HG03521 (cell line): Measurements from ENCODE around the gene PTPA.

ENCODE experiments used
- ATAC-seq: cut with Tn5 transposase; IDR thresholded peaks from one replicate; pipeline ENCODE4 v1.9.1; 2021; ENCODE audit warnings: mild to moderate bottlenecking, moderate library complexity; ENCODE audit not compliant: unreplicated experiment

The PTPA gene

DNA sequence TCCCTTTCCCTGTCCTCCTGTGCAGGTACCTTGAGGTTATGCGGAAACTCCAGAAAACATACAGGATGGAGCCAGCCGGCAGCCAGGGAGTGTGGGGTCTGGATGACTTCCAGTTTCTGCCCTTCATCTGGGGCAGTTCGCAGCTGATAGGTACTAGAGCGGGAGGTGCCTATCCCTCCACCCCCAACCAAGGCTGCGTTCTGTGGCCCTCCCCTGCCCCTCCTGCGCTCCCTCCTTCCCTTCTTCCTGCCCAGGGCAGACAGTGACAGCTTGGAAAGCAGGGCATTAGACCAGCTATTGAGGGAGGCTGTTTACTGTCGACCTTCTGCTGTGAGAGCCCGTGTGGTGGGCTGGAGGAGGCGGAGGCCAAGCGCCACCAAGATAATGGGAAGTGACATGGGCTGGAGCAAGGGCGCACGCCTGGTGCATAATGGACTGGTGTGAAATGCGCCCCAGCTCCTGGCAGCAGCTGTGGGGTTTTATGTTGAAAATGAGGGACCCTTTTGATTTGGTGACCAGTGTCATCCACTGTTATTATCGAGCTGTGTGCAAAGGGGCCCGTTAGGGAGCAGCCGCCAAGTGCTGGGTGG is 25.3 kb downstream of the PTPA start:
- no peak for ATAC-seq

DNA sequence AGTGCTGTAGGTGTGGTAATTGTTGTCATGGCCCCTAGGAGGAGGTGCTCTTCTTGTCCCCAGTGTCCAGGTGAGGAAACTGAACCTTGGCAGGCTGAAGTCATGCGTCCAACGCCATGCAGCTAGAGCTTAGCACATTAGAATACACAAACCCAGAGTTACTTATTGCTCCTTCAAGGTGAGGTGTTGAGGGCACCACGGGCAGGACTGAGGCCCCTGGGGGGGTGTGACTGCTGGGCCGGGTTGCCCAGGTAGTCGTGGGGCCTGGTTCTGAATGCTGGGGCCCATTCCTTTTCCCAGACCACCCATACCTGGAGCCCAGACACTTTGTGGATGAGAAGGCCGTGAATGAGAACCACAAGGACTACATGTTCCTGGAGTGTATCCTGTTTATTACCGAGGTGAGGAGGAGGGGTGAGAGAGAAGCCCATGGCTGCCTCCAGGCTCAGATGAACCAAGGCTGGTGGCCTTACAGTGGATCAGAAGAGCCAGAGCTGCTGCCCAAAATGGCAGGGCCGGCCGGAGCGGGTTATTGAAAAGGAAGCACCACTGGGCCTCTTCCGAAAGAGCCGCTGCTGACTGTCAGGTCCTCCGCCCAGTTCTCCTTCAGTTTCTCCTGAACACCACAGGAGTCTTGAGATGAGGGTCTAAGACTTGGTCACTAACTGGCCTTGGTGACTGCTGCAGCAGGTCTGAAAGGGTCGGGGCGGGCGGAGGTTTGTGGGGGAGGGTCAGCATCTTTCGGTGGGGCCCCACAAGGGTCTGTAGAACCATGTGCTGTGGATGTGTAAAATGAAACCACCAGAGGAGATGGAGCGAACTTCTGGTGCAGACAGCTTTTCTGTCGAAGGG is 26.3 kb downstream of the PTPA start:
- no peak for ATAC-seq

DNA sequence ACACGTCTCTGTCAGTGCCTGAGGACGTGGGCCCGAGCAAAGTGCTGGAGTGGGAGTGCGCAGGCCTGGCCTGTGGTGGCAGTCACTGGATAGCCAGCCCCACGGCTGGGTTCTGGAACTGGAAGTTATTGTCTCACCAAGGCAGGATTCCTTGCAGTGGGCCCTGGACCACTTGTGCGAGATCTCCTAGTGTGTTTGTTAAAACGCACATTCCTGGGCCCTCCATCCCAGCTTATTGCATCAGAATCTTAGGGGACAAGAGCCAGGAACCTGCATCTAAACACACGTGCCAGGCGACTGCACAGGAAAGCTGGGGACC is 26.9 kb downstream of the PTPA start:
- ATAC-seq, result no peak

DNA sequence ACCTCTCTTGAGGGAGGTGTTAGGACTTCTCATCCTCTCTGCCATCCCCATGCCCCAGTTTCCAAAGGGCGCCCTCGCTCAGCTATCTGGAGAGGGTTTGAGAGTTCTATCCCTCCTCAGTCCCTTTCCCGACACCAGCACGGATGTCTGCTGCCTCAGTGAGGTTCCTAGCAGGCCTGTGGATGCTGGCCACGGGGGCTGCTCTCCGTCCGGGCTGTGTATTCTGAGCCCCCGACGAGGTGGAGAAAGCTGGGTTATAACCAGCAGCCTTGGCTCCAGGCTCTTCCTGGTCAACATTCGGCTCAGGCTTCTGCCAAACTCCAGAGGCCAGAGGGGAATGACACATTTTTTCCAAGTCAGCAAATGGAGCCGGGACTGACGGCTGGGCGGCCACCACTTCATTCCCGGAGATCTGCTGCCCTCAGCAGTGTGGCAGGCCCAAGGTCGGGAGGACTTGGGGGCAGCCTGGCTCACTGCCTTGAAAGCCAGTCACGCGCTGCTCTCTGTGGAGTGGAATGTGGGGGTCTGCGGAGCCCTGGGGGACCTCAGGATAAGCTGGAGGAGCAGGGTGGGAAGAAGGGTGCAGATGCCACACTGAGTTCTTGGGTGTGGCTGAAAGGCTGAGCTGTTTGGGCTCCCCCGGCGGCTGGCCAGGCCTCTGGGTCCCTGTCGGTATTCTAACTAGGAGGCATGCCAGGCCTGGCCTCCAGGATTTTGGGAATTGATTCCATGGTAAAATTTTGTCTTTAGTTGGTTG is 27.4 kb downstream of the PTPA start:
- ATAC-seq, result no peak

DNA sequence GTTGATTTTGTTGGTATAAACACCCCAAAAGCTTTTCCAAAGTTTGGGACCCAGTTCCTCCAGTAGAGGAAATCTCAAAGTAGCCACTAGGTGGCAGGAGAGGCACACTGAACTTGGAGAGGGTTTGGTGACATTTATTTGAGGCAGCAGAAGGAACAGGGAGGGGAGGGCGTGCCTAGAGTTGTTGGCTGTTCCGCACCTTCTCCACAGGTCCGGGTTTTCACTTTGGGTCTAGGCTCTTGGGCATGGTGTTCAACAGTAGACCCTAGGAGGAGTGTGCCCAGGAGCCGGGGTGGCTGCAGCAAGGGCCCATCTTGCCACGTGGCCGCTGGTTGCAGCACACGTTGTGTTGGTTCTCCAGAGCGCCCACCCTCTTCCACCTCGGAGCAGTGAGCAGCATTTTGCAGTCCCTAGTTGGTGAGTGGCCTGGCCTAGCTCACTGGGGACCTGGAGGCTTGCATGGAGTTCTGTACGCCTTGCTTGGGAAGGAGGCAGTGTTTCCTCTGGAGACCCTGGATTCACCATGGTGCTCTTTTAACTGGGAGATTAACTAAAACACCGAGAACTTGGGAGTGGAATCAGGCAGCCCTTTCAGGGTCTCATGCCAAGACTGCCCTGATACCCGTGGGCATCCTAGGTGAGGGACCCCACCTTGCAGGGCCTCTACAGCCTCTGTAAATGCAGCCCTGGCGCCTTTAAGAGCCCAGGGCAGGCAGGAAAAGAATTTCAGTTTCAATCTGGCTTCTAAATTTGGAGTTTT is 28.2 kb downstream of the PTPA start:
- ATAC-seq, result no peak

DNA sequence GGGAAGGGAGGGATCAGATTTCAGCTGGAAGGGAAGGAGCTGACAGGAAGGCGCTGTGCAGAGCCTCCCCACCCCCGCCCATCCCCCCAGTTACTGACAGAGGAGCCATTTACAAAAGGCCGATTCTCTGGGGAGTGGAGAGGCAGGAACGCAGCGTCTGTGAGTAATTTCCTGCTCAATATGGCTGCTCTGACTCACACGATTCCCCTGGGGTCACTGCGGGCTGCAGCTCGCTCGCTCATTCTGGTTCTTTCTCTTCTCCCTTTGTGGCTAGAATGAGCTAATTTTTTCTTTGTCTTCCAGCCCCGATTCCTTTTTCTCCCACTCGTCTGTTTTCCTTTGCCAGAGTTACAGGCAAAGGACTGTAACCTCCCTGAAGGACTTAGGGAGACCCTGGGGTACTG is 28.8 kb downstream of the PTPA start:
- peak; percentile 72 for ATAC-seq

GRCh38 chr9:129140397-129141065 is 29.3 kb downstream of the PTPA start:
- peak; percentile 7 for ATAC-seq

- ATAC-seq, result no peak
Observed at GRCh38 chr9:129141066-129142041, 30.1 kb downstream of the PTPA start.

- no peak for ATAC-seq
Observed at GRCh38 chr9:129142138-129142935, 31.1 kb downstream of the PTPA start.

GRCh38 chr9:129143031-129143927 is 32.1 kb downstream of the PTPA start:
- ATAC-seq, result no peak

DNA sequence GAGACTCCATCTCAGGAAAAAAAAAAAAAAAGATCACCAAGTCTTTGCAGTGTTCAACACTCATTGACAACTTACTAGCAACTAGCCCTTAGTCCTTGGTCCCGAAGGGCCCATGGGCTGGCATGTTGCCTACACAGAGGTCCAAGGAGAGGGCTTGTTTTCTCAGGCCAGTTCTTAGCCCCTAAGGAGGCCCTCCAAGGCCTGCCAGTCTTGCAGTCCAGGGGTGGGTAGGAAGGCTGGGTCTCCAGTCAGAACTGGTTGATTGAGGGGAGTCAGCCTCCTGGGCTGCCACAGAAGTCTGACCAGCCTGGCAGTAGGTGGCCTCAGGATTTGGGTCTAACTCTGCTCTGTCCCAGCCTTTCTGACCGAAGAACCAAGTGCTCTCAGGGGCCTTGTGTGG is 34.1 kb downstream of the PTPA start:
- ATAC-seq, result no peak

DNA sequence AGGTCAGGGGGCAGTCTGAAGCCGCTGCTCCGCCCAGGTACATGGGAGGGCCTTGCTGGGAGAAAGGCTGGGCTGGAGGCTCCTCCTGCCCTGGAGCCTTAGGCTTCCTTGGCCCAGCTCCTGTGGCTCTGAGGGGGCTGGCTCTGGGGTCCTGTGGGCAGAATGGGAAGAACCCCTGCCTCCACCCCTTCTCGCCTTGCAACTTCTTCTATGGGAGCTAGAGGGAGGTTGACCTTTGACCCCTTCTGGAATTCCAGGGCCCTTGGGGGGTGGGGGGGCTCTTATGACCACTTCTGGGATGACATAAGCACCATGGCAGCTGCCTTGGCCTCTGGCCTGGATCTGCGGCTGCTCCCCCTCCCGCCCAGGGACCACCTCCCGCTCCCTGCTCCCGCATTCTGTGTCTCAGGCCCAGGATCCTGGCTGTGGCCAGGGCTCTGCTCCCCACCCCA is 34.7 kb downstream of the PTPA start:
- ATAC-seq, result no peak

GRCh38 chr9:129146441-129146941 is 35.3 kb downstream of the PTPA start:
- ATAC-seq, result no peak

- no peak for ATAC-seq
Observed at GRCh38 chr9:129148463-129149204, 37.4 kb downstream of the PTPA start.

DNA sequence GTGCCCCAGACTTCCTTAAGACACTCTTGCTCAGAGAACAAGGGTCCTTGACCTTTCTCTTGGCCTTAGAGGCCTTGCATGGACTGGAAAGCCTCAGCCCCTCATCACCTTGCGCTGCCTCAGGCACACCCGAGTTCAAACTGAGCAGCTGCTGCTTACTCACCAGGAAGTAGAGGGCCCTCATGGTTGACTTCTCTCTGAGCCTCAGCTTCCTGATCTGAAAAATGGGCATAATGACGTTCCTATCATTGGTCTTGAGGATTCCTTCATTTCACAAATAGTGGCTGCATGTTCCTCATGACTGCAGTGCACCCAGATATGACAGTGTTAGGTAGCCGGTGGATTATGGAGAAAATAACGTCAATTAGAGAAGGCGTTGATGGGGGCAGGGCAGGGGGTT is 38.2 kb downstream of the PTPA start:
- ATAC-seq, result no peak

GRCh38 chr9:129150122-129150521 is 38.9 kb downstream of the PTPA start:
- no peak for ATAC-seq
